Sigmoid colon (tissue), 4 donors: Measurements from ENCODE around the gene NTPCR.

Experiments
- CTCF ChIP-seq, 4 experiments: fragments of 450-650 bp in 3 of 4; fragments of 200-600 bp in 1 of 4; IDR thresholded peaks; one replicate each; pipeline ENCODE4 v1.5.1; 2016 to 2019; ENCODE audit warnings: antibody characterized with exemption in 4 of 4, mild to moderate bottlenecking in 3 of 4, moderate library complexity in 2 of 4
- EP300 ChIP-seq, 4 donors: sonication (generic); formaldehyde crosslinking; IDR thresholded peaks; one replicate each; pipeline ENCODE4 v1.6.1; 2017; ENCODE audit warnings: antibody characterized with exemption in 4 of 4
- POLR2A ChIP-seq, 2 donors: fragments of 450-650 bp; IDR thresholded peaks; one replicate each; pipeline ENCODE4 v1.6.1; 2016; ENCODE audit warnings: antibody characterized with exemption in 2 of 2, mild to moderate bottlenecking in 2 of 2, moderate library complexity in 2 of 2
- POLR2AphosphoS5 ChIP-seq, 4 donors: sonication (generic); formaldehyde crosslinking; IDR thresholded peaks; one replicate each; pipeline ENCODE4 v1.6.1; 2017; ENCODE audit warnings: antibody characterized with exemption in 4 of 4

DNA sequence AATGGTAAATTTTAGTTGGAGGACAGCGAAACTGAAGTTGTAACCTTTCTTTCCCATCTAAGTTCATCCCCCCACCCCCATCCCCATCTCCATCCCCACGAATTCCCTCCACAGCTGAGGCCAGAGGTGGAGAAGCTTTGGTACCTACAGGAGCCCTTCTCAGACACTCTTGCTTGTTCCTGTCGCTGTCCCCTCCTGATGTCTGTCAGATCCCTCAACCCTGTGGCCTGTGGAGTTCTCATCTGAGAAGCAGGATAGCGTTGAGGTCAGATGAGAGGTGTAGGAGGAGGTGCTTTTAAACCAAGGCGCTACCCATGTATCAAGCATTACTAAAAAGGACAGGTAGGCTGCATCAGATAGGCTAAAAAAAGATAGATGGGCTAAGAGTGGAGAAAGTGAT, 769 bp downstream of the NTPCR start:
- TF ChIP-seq CTCF (IDR thresholded peaks at IDR 0.05) (no peak), EP300 (IDR thresholded peaks at IDR 0.05) (no peak), POLR2A (IDR thresholded peaks at IDR 0.05) (no peak), POLR2AphosphoS5 (IDR thresholded peaks at IDR 0.05) (no peak)
